ENCODE measurements around the gene PCBD2. TPM values are rescaled to one million over a fixed set of nuclear protein-coding genes. Genes with fewer than 3 reads are reported as not detected.

The PCBD2 gene
- total and polyA plus RNA-seq, 2 donors (not counting 1 experiment from before 2014, with no cell fraction given) = 6.1 to 15.7 TPM

DNA sequence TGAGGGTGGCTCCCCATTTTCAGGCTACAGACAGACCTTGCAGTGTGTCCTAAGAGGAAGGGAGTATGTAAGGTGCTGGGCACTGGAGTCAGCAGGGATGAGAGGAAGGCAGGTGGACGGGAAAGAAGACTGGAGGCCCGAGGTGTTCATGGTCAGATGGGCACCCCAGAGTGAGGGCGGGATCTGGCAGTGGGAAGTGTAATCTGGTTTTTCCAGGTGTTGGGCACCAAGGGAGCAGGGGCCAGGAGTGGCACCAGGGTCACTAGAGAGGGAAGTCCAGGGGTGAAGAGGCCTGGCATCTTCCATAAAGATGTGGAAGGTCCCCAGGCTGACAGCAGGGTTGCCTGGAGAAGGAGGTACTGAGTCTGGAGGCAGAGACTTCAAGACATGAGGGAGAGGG lies 99.4 kb downstream of the PCBD2 start:
- no peak for ATAC-seq (ENCODE audit: low read depth)

DNA sequence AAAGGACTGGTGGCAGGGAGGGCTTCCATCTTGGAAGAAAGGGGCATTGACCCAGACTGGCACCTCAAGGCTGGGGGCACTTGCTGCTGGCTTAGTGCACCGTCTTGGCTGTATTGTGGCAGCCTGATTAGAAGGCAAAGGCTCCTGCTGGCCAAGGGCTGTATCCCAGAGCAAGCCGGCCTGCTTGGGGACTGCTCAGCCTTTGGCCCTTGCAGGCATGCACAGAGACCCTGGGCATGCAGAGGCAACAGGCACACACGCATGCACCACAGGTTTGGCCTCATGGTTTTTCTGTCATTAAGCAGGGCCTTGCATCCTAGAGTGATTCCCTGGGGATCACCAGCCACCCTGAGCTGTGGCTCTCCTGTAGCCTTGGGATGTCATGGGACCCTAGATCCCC lies 100.1 kb downstream of the PCBD2 start:
- H3K27me3 Mint-ChIP-seq = peaks cover 5% of the 10 kb centered on the region
- no peak overlapping the region for H3K27ac Mint-ChIP-seq
- ChIA-PET POLR2A (no interaction called here), CTCF (no interaction called here)
- 91% methylated on average over 3 of the region's 3 CpGs for WGBS (ENCODE audit: insufficient coverage)
- no peaks in the 10 kb centered on the region for H3K4me1 Mint-ChIP-seq
- no peak overlapping the region for H3K4me3 ChIP-seq (ENCODE audit: control extremely low read depth in 1 of 5, extremely low read depth in 1 of 5, insufficient read depth in 1 of 5, low read depth in 2 of 5, low read length in 4 of 5)
- H3K79me2 ChIP-seq (ENCODE audit: control insufficient read depth, insufficient read depth, low read length) = no peaks in the 10 kb centered on the region
- no peak overlapping the region for H3K4me3 Mint-ChIP-seq
- TF ChIP-seq, protein P1, sequence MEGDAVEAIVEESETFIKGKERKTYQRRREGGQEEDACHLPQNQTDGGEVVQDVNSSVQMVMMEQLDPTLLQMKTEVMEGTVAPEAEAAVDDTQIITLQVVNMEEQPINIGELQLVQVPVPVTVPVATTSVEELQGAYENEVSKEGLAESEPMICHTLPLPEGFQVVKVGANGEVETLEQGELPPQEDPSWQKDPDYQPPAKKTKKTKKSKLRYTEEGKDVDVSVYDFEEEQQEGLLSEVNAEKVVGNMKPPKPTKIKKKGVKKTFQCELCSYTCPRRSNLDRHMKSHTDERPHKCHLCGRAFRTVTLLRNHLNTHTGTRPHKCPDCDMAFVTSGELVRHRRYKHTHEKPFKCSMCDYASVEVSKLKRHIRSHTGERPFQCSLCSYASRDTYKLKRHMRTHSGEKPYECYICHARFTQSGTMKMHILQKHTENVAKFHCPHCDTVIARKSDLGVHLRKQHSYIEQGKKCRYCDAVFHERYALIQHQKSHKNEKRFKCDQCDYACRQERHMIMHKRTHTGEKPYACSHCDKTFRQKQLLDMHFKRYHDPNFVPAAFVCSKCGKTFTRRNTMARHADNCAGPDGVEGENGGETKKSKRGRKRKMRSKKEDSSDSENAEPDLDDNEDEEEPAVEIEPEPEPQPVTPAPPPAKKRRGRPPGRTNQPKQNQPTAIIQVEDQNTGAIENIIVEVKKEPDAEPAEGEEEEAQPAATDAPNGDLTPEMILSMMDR (IDR thresholded peaks at IDR 0.05) = no peak
- TF ChIP-seq EZH2 (IDR thresholded peaks at IDR 0.05; ENCODE audit: borderline replicate concordance, insufficient read depth, low read depth, low read length, poor library complexity, severe bottlenecking) = no peak
- H2AFZ ChIP-seq (ENCODE audit: insufficient read depth, low read depth, low read length, poor library complexity, severe bottlenecking) = no peak overlapping the region
- H3K9ac ChIP-seq (ENCODE audit: low read length) = no peak overlapping the region
- no peaks in the 10 kb centered on the region for H3K9me3 Mint-ChIP-seq (ENCODE audit: insufficient read depth)
- H4K20me1 ChIP-seq (ENCODE audit: control insufficient read depth, insufficient read depth, low read length, poor library complexity, severe bottlenecking) = no peaks in the 10 kb centered on the region
- DNase-seq (no peak), ATAC-seq (ENCODE audit: low read depth) (no peak)
- H3K27me3 ChIP-seq (replicated peaks in 1 of 4; ENCODE audit: control extremely low read depth in 1 of 4, control insufficient read depth in 3 of 4, insufficient read depth in 4 of 4, low read length in 3 of 4) = no peaks in the 10 kb centered on the region
- H3K36me3 ChIP-seq (replicated peaks in 1 of 2; ENCODE audit: control extremely low read depth in 1 of 2, control insufficient read depth in 1 of 2, extremely low read depth in 1 of 2, insufficient read depth in 2 of 2, low read length in 1 of 2) = no peaks in the 10 kb centered on the region
- H3K27ac ChIP-seq (ENCODE audit: low read length in 2 of 2) = no peak overlapping the region
- no peaks in the 10 kb centered on the region for H3K9me3 ChIP-seq (ENCODE audit: control extremely low read depth in 1 of 3, control insufficient read depth in 2 of 3, insufficient read depth in 1 of 3, low read length in 2 of 3)
- no peaks in the 10 kb centered on the region for H3K4me1 ChIP-seq (ENCODE audit: control insufficient read depth in 2 of 2, insufficient read depth in 2 of 2, low read length in 2 of 2)
- intact Hi-C loops (cut with micrococcal nuclease) = no loop called here
- H3K4me2 ChIP-seq (replicated peaks; ENCODE audit: low read depth, low read length, poor library complexity, severe bottlenecking) = no peak overlapping the region

More for the DNA sequence above, 99.4 kb downstream of the PCBD2 start:
- H3K27me3 Mint-ChIP-seq = peaks cover 7% of the 10 kb centered on the region
- 91% methylated on average over 3 of the region's 3 CpGs for WGBS (ENCODE audit: insufficient coverage)
- no peak overlapping the region for H3K4me3 Mint-ChIP-seq
- Histone ChIP-seq H4K20me1 (ENCODE audit: control insufficient read depth, insufficient read depth, low read length, poor library complexity, severe bottlenecking) (no peaks in the 10 kb centered on the region), H2AFZ (ENCODE audit: insufficient read depth, low read depth, low read length, poor library complexity, severe bottlenecking) (no peak overlapping the region), H3K36me3 (replicated peaks in 1 of 2; ENCODE audit: control extremely low read depth in 1 of 2, control insufficient read depth in 1 of 2, extremely low read depth in 1 of 2, insufficient read depth in 2 of 2, low read length in 1 of 2) (no peaks in the 10 kb centered on the region), H3K9ac (ENCODE audit: low read length) (no peak overlapping the region), H3K4me2 (replicated peaks; ENCODE audit: low read depth, low read length, poor library complexity, severe bottlenecking) (no peak overlapping the region), H3K4me3 (ENCODE audit: control extremely low read depth in 1 of 5, extremely low read depth in 1 of 5, insufficient read depth in 1 of 5, low read depth in 2 of 5, low read length in 4 of 5) (no peak overlapping the region), H3K27ac (ENCODE audit: low read length in 2 of 2) (no peak overlapping the region), H3K79me2 (ENCODE audit: control insufficient read depth, insufficient read depth, low read length) (no peaks in the 10 kb centered on the region), H3K9me3 (ENCODE audit: control extremely low read depth in 1 of 3, control insufficient read depth in 2 of 3, insufficient read depth in 1 of 3, low read length in 2 of 3) (no peaks in the 10 kb centered on the region), H3K27me3 (replicated peaks in 1 of 4; ENCODE audit: control extremely low read depth in 1 of 4, control insufficient read depth in 3 of 4, insufficient read depth in 4 of 4, low read length in 3 of 4) (no peaks in the 10 kb centered on the region), H3K4me1 (ENCODE audit: control insufficient read depth in 2 of 2, insufficient read depth in 2 of 2, low read length in 2 of 2) (no peaks in the 10 kb centered on the region)
- no peaks in the 10 kb centered on the region for H3K4me1 Mint-ChIP-seq
- no peak overlapping the region for H3K27ac Mint-ChIP-seq
- no peak for TF ChIP-seq EZH2 (IDR thresholded peaks at IDR 0.05; ENCODE audit: borderline replicate concordance, insufficient read depth, low read depth, low read length, poor library complexity, severe bottlenecking)
- intact Hi-C loops (cut with micrococcal nuclease) = no loop called here
- ChIA-PET POLR2A (no interaction called here), CTCF (no interaction called here)
- no peaks in the 10 kb centered on the region for H3K9me3 Mint-ChIP-seq (ENCODE audit: insufficient read depth)
- no peak for DNase-seq

Measured in B cell (primary cell).